Fibroblast of the conjunctiva (primary cell): ENCODE data around the gene VGLL4.

Experiments used
- DNase-seq: peaks from one replicate; pipeline ENCODE4 v3.0.0-alpha.2; 2010; ENCODE audit warnings: low read depth

The VGLL4 gene

DNA sequence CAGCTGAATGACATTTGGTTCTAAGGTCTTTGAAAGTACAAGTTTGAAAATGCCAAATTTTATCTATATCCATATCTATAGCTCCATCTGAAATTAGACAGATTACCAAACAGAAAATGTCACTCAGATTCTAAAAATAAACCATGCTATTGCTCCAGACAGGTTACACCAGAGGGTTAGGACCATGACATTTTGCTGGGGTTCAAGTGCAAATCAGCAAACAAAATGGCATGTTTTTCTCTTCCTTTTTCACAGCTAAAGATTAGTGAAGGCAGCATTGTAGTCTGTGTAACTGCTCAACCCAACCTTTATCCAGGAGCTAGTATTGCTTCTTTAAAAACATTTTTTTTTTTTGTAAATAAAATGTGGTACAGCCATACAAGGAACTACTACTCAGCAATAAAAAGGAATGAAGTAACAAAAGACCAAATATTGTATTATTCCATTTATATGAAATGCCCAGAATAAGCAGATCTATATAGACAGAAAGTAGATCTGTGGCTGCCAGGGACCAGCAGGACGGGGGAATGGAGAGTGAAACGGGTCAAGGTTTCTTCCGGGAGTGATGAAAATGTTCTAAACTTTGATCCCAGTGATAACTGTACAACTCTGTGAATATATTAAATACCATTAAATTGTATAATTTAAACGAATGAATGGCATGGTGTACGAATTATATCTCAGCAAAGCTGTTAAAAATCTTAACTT is 18.2 kb downstream of the VGLL4 start:
- DNase-seq, result no peak

DNA sequence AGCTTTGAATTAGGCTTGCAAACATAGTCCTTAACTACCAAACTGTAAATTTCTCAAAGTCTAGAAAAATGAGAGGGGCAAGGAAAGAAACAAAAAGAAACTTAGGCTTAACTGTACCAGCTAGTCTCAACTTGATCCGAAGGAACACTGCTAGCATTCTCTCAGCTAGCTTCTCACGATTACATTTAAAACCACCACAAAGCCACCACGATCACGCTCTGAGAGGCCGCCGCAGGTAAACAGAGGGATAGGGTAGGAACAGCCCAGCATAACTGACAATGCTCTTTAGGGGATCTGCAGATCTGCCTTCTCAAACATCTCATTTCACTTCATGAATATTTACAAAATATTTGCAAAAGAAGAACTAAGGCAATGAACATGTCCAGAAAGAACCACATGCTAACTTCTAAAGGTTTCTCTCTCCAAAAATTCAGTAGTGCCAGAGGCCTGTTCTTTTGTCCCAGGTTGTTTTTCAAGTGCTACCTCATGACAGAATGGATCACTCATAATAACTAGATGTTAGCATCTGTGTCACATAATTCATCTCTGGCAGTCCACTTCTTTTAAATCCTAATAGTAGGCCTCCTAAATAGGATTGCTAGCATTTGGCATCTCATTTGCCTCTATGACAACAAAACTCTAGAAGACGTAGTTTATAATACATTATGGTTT is 18.9 kb downstream of the VGLL4 start:
- DNase-seq, result no peak

DNA sequence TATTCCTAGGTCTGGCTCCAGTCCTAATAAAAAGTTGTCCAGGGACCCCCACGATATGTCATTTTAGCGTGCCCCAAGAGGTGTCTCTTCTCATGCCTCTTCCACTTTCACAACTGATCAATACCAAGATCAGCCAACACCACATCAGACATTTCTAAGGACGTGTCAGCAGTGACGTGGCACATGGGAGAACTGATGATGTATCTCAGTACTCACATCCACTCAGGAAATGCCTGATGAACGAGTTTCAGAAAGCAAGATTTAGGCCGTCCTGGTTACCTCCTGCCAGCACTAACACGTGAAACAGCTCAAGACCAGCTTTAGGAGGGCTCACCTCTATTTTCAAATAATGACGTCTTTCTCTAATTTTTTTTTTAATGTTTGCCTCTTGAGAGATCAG is 19.6 kb downstream of the VGLL4 start:
- no peak for DNase-seq

DNA sequence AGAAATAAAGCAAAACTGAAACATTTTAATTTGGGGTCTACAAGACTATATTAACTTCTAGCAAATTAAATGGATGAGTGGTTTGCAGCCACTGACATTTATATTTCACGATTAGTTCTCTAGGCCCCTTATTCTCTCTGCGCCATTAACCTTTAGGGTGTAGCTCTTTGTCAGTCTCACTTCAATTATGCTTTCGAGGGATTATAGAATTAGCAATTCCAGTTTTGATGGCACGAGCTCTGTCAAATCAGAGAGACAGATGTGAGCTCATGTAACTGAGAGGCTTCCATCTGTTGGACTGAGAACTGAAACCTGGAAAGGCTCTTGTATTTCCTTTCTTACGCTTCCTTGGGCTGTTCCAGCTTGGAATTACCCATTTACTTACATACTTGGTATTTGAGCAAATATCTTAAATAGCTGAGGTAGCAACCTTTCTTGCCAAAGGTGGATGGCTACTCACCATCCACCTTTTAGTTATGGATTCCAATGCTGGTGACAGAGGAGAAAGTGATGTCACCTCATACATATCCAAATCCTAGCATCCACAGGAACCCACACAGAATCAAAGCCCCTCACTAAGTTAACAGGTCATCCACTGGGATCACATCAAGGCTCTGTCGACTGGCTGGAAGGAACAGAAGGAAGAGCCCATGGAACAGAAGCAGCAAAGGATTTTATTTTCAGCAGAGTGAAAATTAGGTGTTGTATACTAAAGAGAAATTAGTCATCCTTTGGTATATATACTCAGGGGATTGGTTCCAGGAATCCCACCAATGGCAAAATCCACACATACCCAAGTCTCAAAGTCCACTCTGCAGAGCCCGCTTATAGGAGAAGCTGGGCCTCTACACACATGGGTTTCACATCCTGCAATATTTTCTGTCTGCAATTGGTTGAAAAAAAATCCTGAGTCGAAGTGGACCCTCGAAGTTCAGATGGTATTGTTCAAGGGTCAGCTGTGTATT is 20.8 kb downstream of the VGLL4 start:
- no peak for DNase-seq

DNA sequence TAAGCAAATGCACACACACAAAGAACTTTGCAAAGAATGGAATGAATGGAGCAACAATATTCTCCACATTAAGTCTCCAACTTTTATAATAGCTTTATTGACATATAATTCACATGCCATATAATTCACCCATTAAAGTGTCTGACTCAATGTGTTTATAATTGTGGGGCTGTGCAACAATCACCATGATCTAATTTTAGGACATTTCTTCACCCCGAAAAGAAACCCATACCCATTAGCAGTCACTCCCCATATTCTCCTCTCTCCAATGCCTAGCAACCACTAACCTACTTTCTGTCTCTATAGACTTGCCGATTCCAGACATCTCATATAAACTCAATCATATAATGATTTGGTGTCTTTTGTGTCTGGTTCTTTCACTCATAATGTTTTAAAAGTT is 22.6 kb downstream of the VGLL4 start:
- DNase-seq, result no peak

DNA sequence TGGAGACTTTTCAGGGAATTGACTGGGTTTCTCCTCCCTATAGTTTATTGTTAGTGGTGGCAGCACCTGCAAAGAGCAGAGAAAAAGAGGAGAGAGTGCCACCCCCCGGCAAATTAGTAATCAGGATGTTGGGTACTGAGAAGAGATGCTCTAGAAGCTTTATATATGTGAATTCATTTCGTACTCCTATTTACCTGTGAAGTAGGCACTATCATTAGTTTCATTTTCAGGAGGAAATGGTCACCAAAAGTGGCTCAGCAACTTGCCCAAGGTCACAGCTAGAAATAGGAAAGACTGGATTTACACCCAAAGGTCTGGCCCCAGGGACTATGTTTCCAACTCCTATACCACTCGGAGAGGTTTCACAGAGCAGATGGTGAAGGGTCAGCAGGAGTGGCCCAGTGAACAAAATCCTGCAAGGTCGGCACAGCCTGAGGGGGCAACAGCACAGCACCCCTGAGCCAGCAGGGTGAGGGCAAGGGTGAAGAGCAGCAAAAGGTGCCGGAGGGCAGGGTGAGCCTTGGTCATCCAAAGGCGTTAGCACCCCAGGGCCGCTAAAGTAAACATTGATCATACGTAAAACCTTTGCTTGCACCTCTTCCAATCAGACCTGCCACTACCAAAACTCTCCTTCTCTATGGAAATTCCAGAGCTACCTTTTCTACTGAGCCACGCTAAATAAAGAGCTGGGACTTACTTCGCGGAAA is 23.6 kb downstream of the VGLL4 start:
- no peak for DNase-seq

DNA sequence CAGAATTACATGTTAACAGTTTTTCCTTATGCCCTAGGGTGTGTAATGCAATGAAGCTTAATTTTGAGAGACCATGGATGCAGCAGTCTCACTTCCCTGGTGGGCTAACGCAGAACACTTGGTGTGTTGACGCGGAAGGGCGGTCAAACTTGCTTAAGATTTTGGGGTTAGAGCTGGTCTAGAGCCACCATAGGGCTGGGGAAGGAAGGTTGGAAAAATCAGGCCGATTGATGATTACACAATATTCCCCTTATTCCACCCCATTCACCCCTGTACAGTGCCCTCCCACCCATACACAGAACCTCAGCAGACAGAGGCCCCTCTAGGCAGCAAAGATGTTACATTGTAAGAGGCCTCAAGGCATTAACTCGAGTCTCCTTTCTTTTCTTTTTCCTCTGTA is 24.3 kb downstream of the VGLL4 start:
- no peak for DNase-seq

DNA sequence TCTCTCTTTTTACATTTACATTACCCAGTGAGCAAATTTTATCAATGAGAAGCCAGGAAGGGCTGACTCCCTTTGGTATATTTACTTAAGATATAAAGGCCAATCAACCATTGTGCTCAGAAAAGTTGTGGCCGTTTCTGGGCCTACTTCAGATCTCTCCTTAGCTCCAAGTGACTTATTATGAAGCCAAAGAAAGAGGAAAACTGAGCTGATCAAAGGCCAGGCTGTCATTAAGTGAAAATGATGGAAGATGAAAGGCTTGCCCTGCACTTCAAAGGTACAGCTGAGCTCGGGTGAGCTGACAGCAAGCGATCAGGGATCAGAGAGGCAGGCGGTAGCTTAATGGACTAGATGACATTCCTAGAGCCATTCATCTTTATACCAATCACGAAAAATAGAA is 24.8 kb downstream of the VGLL4 start:
- no peak for DNase-seq

DNA sequence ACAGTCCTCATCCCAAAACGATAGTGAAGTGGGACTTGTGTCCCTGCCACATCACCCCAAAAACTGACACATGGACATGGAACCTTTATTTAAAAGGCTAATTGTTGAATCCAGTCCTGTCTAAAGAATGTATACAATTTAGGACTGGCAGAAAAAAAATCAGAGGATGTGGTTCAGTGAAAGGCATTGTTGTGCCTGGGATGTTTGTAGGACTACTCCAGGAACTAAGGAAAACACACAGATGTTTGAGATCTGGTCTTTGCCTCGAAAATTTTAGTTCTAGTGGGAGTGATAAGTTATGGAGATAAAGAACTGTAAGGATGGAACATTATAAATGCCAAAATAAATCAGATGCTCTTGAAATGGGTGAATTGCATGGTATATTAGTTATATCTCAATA is 27.2 kb downstream of the VGLL4 start:
- DNase-seq, result no peak

DNA sequence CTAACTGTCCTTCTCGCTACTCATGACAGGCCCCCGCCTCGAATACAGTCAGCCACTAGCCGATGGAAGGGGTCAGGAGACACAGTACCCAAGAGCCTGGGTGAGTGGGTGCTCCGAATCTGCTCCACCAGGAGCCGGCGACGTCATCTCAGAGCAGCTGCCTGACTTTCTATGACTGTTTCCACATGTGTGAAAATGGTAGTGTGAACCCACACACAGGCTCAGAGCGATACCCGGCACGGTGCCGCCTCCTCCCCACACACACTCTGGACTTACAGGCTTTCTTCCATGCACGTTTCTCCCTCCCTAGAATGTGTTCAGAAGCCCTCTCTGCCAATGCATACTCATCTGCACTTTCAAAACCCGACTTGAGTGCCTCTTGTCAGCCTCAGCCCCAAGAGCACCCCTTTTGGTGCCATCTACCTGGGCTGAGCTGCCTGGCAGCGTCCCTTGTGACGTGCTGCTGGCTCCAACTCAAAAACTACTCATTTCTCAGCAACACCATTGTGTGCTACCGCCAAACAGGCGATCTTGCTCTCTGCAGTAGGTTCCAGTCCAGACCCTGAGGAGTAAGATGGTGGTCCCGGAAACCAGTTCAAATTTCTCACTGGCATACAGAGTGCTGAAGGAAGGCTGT is 29.7 kb downstream of the VGLL4 start:
- no peak for DNase-seq

DNA sequence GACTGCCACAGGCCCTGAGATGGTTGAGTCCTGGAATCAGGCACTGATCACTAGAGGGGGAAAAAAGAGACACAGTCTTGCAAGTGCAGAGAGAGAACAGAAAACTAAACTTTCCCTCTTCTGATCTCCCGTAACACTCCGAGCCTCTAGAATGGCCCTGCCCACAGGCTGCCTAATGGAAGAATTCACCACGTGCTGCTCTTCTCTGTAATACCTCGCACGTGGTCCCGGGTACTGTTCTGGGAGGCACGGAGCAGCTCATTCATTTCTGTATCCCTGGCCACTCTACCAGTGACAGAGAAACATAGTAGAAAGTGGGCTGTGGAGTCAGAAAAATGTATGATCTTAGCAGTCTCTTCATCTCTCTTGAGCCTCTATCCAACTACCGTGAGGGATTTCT is 30.4 kb downstream of the VGLL4 start:
- DNase-seq, result no peak

DNA sequence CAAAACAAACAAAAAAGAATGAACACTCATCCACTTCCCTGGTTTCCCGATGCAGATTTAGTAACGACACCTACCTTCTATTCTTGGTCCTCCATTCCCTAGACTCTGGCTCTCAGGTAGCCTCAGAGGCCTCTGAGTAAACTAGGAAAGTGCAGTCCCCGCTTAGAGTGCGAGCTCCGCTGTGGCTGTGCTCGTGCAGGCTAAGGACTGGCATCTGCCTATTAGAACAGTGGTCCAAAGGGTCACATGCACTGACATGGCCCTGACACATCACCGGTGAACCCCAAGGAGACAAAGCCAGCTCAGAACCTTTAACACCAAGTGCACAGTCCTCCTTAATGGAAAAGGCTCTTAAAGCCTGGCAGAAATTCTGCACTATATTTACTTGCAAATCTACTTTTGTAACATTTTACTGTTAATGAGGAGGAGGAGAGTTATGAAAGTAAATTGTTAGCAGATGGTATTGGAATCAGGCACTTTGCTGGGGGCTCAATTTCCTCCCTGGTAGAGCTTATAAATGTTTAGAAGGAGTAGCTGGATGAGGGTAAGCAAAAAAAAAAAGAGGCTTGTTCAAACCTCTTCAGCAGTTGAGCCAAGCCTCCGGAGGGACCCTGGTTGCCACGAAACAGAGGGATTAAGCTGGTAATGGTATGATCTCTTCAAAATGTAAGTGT is 31.1 kb downstream of the VGLL4 start:
- DNase-seq, result peak; percentile 47

DNA sequence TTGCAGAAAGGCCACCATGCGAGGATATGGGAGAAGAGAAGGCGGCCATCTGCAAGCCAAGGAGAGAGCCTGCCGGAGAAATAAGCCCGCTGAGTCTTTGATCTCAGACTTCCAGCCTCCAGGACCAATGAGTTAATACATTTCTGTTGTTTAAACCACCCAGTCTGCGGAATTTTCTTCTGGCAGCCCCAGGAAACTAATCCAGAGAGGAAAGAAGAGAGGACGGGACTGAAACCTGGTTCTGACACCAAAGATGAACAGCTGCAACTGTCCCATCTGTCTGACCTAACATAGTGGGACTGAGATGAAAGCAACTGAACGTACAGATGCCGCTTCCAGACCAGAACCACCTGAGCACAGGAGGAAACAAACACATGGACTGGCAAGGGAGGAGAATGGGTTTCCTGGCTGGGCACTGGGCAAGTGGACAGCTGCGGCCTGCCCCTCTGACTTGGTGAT is 32.3 kb downstream of the VGLL4 start:
- no peak for DNase-seq

DNA sequence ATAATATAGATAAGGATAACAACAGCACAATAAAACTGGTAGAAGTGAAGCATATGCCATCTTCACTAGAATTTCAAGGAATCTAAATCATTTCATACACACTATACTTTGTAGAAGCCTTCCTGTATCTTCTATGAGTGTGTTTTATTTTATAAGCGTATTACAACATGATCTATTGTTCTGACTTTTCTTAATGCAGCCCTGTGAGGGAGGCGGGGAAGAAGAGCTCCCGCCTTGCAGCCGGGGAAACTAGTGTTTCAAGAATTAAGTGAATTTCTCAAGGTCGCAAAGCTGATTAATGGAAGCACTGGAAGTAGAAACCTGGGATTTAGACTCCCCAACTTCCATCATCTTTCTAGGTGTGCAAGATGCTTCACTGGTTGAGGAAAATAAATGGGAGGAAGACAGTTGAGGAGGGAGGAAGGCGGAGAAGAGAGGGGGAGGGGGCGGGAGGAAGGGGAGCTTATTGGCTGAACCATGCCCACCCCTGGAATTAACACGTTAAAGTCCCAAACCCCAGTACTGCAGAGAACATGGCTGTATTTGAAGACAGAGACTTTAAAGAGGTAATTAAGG is 32.9 kb downstream of the VGLL4 start:
- DNase-seq, result no peak

DNA sequence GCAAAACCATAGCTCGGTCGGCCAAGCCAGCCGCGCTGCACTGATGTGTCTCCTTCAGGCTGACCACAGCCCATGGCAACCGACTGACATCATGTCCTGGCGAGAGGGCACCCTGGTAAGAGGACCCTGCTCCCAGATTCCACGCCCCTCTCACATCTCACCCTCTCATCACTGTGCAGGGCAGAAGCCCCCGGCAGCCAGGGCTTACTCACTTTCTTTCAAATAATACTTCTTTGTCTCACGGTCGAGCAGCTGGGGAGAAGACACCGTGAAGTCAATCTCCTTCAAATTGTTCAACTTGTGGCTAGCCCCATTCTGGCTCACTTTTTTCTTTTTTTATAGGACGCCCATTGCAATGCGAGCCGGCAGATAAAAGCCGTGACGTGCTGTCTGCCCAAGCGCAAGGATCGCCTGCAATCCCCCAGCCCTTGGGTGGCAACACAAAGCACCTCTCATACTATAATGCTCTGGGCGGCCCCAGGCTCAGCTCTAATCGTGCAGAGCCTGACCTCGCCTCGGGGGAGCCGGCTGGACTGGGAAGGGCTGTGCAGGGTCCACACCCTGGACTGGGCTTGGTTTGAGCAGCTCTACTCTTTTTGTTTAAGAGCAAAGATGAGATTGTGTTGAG is 33.6 kb downstream of the VGLL4 start:
- no peak for DNase-seq

DNA sequence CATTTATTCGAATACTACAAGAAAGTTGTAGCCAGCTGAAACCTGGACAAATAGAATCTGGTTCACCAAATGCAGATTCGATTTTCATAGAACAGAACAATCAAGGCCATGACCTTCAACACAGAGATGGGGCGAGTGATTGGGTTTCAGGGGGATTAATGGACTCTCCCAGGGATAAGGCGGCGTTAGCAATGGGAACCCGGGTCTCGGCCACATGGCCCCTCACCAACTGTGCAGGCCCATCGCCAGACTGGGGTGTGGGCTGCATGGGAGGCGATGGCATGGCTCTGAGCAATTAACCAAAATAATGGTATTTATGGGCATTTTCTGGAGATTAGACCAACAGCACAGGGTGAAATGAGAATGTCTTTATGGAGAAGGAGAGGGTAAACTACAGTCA is 34.2 kb downstream of the VGLL4 start:
- no peak for DNase-seq

DNA sequence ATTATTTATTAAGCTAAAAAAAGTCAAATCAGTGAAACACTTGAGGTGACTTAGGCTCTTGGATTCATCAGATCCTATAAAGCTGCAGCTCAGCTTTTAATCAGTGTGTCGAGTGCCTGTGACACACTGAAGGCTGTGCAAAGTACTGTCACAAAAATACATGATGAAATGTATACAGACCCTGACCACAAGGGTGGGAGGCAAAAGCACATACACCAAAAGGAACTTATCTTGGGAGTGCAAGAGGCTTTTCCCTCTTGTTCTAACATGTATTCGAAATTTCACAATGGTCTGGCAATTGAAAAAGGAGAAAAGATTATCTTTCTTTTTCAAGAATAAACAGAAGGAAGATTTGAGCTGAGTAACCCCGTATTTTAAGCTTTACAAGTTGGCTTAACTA is 35.9 kb downstream of the VGLL4 start:
- DNase-seq, result no peak

DNA sequence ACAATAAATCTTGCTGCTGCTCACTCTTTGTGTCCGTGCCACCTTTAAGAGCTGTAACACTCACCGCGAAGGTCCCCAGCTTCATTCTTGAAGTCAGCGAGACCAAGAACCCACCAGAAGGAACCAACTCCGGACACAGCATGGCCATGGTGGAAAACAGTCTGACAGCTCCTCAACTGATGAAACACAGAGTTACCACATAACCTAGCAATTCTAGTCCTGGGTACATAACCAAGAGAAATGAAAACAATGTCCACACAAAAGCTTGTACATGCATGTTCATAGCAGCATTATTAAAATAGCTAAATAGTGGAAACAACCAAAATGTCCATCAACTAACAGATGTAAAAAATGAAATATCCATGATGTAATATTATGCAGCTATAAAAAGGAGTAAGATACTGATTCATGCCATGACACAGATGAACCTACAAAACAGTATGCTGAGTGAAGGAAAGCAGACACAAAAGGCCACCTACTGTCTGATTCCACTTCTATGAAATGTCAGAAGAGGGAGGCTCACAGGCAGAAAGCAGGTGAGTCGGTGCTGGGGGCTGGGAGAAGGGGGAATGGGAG is 36.8 kb downstream of the VGLL4 start:
- DNase-seq, result no peak

DNA sequence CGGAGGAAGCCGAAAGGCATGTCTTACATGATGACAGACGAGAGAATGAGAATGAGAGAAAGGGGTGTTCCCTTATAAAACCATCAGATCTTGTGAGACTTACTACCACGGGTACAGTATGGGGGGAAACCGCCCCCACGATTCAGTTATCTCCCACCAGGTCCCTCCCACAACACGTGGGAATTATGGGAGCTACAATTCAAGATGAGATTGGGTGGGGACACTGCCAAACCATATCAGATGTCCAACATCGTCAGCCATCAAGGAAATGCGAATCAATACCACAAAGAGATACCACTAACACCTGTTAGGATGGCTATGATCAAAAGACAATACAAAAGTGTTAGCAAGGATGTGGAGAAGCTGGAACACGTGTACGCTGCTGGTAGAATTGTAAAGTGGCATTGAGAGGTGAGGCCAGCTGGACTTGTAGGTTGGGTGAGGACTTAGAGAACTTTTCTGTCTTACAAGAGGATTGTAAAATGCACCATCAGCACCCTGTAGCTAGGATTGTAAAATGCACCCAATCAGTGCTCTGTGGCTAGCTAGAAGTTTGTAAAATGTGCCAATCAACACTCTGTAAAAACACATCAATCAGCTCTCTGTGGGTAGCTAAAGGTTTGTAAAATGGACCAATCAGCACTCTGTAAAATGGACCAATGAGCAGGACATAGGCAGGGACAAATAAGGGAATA is 37.5 kb downstream of the VGLL4 start:
- DNase-seq, result no peak
